ENCODE results near the gene RNASET2.
"Not testable (repeated sequence)": the region's sequence is repeated elsewhere in the genome, so short reads cannot be mapped to it uniquely, and the experiment has no call there.

Gene RNASET2

GRCh38 chr6:166921570-166921969, 34.8 kb downstream of the RNASET2 start:
- Histone ChIP-seq H3K4me1 (ENCODE audit: control insufficient read depth in 5 of 5, insufficient read depth in 5 of 5, low read length in 5 of 5) (no peaks in the 10 kb centered on the region), H3K4me3 (ENCODE audit: low read depth in 1 of 5, low read length in 5 of 5) (no peak overlapping the region), H3K27ac (ENCODE audit: low read depth, low read length) (no peak overlapping the region), H3K36me3 (ENCODE audit: control insufficient read depth in 5 of 5, insufficient read depth in 5 of 5, low read length in 5 of 5) (no peaks in the 10 kb centered on the region), H3K9ac (ENCODE audit: low read length in 5 of 5) (no peak overlapping the region), H3K27me3 (ENCODE audit: control insufficient read depth in 5 of 5, insufficient read depth in 4 of 5, low read length in 5 of 5) (no peaks in the 10 kb centered on the region), H3K9me3 (ENCODE audit: control insufficient read depth in 5 of 5, low read length in 5 of 5) (no peaks in the 10 kb centered on the region)

GRCh38 chr6:166916824-166917223, 39.5 kb downstream of the RNASET2 start:
- no peak overlapping the region for H3K27ac ChIP-seq (ENCODE audit: low read depth, low read length)
- H3K4me3 ChIP-seq (ENCODE audit: low read depth in 1 of 5, low read length in 5 of 5): no peak overlapping the region
- H3K27me3 ChIP-seq (ENCODE audit: control insufficient read depth in 5 of 5, insufficient read depth in 4 of 5, low read length in 5 of 5): no peaks in the 10 kb centered on the region
- no peak overlapping the region for H3K9ac ChIP-seq (ENCODE audit: low read length in 5 of 5)
- H3K36me3 ChIP-seq (ENCODE audit: control insufficient read depth in 5 of 5, insufficient read depth in 5 of 5, low read length in 5 of 5): no peaks in the 10 kb centered on the region
- no peaks in the 10 kb centered on the region for H3K9me3 ChIP-seq (ENCODE audit: control insufficient read depth in 5 of 5, low read length in 5 of 5)
- H3K4me1 ChIP-seq (ENCODE audit: control insufficient read depth in 5 of 5, insufficient read depth in 5 of 5, low read length in 5 of 5): no peaks in the 10 kb centered on the region

- H3K27ac ChIP-seq (ENCODE audit: low read depth, low read length); H3K9ac ChIP-seq (ENCODE audit: low read length in 5 of 5); H3K4me1 ChIP-seq (ENCODE audit: control insufficient read depth in 5 of 5, insufficient read depth in 5 of 5, low read length in 5 of 5); H3K9me3 ChIP-seq (ENCODE audit: control insufficient read depth in 5 of 5, low read length in 5 of 5); H3K4me3 ChIP-seq (ENCODE audit: low read depth in 1 of 5, low read length in 5 of 5); H3K27me3 ChIP-seq (ENCODE audit: control insufficient read depth in 5 of 5, insufficient read depth in 4 of 5, low read length in 5 of 5); H3K36me3 ChIP-seq (ENCODE audit: control insufficient read depth in 5 of 5, insufficient read depth in 5 of 5, low read length in 5 of 5): not testable (repeated sequence)
Measured at GRCh38 chr6:166915484-166915883, 40.9 kb downstream of the RNASET2 start.

- H3K36me3 ChIP-seq (ENCODE audit: control insufficient read depth in 5 of 5, insufficient read depth in 5 of 5, low read length in 5 of 5); H3K27me3 ChIP-seq (ENCODE audit: control insufficient read depth in 5 of 5, insufficient read depth in 4 of 5, low read length in 5 of 5); H3K9me3 ChIP-seq (ENCODE audit: control insufficient read depth in 5 of 5, low read length in 5 of 5); H3K9ac ChIP-seq (ENCODE audit: low read length in 5 of 5); H3K4me3 ChIP-seq (ENCODE audit: low read depth in 1 of 5, low read length in 5 of 5); H3K27ac ChIP-seq (ENCODE audit: low read depth, low read length); H3K4me1 ChIP-seq (ENCODE audit: control insufficient read depth in 5 of 5, insufficient read depth in 5 of 5, low read length in 5 of 5): not testable (repeated sequence)
Measured at GRCh38 chr6:166914952-166915351, 41.4 kb downstream of the RNASET2 start.

GRCh38 chr6:166911248-166911677, 45.1 kb downstream of the RNASET2 start:
- Histone ChIP-seq H3K9me3 (ENCODE audit: control insufficient read depth in 5 of 5, low read length in 5 of 5) (no peaks in the 10 kb centered on the region), H3K4me3 (ENCODE audit: low read depth in 1 of 5, low read length in 5 of 5) (no peak overlapping the region), H3K9ac (ENCODE audit: low read length in 5 of 5) (no peak overlapping the region), H3K4me1 (ENCODE audit: control insufficient read depth in 5 of 5, insufficient read depth in 5 of 5, low read length in 5 of 5) (peaks cover 0 to 14% (median 3%) of the 10 kb centered on the region in 5 donors), H3K27me3 (ENCODE audit: control insufficient read depth in 5 of 5, insufficient read depth in 4 of 5, low read length in 5 of 5) (peaks cover 0 to 6% (median under 1%) of the 10 kb centered on the region in 5 donors), H3K36me3 (ENCODE audit: control insufficient read depth in 5 of 5, insufficient read depth in 5 of 5, low read length in 5 of 5) (no peaks in the 10 kb centered on the region), H3K27ac (ENCODE audit: low read depth, low read length) (no peak overlapping the region)

GRCh38 chr6:166910601-166911000, 45.7 kb downstream of the RNASET2 start:
- H3K36me3 ChIP-seq (ENCODE audit: control insufficient read depth in 5 of 5, insufficient read depth in 5 of 5, low read length in 5 of 5): no peaks in the 10 kb centered on the region
- peaks cover 0 to 9% (median 2%) of the 10 kb centered on the region in 5 donors for H3K27me3 ChIP-seq (ENCODE audit: control insufficient read depth in 5 of 5, insufficient read depth in 4 of 5, low read length in 5 of 5)
- peaks cover 0 to 14% (median 4%) of the 10 kb centered on the region in 5 donors for H3K4me1 ChIP-seq (ENCODE audit: control insufficient read depth in 5 of 5, insufficient read depth in 5 of 5, low read length in 5 of 5)
- no peak overlapping the region for H3K4me3 ChIP-seq (ENCODE audit: low read depth in 1 of 5, low read length in 5 of 5)
- no peaks in the 10 kb centered on the region for H3K9me3 ChIP-seq (ENCODE audit: control insufficient read depth in 5 of 5, low read length in 5 of 5)
- H3K9ac ChIP-seq (ENCODE audit: low read length in 5 of 5): no peak overlapping the region
- no peak overlapping the region for H3K27ac ChIP-seq (ENCODE audit: low read depth, low read length)

GRCh38 chr6:166908811-166909210, 47.5 kb downstream of the RNASET2 start:
- peaks cover 0 to 20% (median 10%) of the 10 kb centered on the region in 5 donors for H3K4me1 ChIP-seq (ENCODE audit: control insufficient read depth in 5 of 5, insufficient read depth in 5 of 5, low read length in 5 of 5)
- H3K9me3 ChIP-seq (ENCODE audit: control insufficient read depth in 5 of 5, low read length in 5 of 5): no peaks in the 10 kb centered on the region
- no peak overlapping the region for H3K4me3 ChIP-seq (ENCODE audit: low read depth in 1 of 5, low read length in 5 of 5)
- H3K36me3 ChIP-seq (ENCODE audit: control insufficient read depth in 5 of 5, insufficient read depth in 5 of 5, low read length in 5 of 5): no peaks in the 10 kb centered on the region
- no peak overlapping the region for H3K9ac ChIP-seq (ENCODE audit: low read length in 5 of 5)
- H3K27me3 ChIP-seq (ENCODE audit: control insufficient read depth in 5 of 5, insufficient read depth in 4 of 5, low read length in 5 of 5): peaks cover 0 to 19% (median 3%) of the 10 kb centered on the region in 5 donors
- no peak overlapping the region for H3K27ac ChIP-seq (ENCODE audit: low read depth, low read length)

GRCh38 chr6:166907871-166908806, 48.2 kb downstream of the RNASET2 start:
- no peak overlapping the region for H3K4me3 ChIP-seq (ENCODE audit: low read depth in 1 of 5, low read length in 5 of 5)
- H3K9me3 ChIP-seq (ENCODE audit: control insufficient read depth in 5 of 5, low read length in 5 of 5): no peaks in the 10 kb centered on the region
- H3K27ac ChIP-seq (ENCODE audit: low read depth, low read length): no peak overlapping the region
- no peak overlapping the region for H3K9ac ChIP-seq (ENCODE audit: low read length in 5 of 5)
- peaks cover 0 to 24% (median 13%) of the 10 kb centered on the region in 5 donors for H3K4me1 ChIP-seq (ENCODE audit: control insufficient read depth in 5 of 5, insufficient read depth in 5 of 5, low read length in 5 of 5)
- H3K36me3 ChIP-seq (ENCODE audit: control insufficient read depth in 5 of 5, insufficient read depth in 5 of 5, low read length in 5 of 5): no peaks in the 10 kb centered on the region
- peaks cover 0 to 21% (median 3%) of the 10 kb centered on the region in 5 donors for H3K27me3 ChIP-seq (ENCODE audit: control insufficient read depth in 5 of 5, insufficient read depth in 4 of 5, low read length in 5 of 5)

GRCh38 chr6:166907373-166907841, 48.9 kb downstream of the RNASET2 start:
- Histone ChIP-seq H3K27me3 (ENCODE audit: control insufficient read depth in 5 of 5, insufficient read depth in 4 of 5, low read length in 5 of 5) (peaks cover 0 to 21% (median 3%) of the 10 kb centered on the region in 5 donors), H3K4me1 (ENCODE audit: control insufficient read depth in 5 of 5, insufficient read depth in 5 of 5, low read length in 5 of 5) (peaks cover 0 to 24% (median 13%) of the 10 kb centered on the region in 5 donors), H3K9ac (ENCODE audit: low read length in 5 of 5) (no peak overlapping the region), H3K27ac (ENCODE audit: low read depth, low read length) (no peak overlapping the region), H3K4me3 (ENCODE audit: low read depth in 1 of 5, low read length in 5 of 5) (no peak overlapping the region), H3K36me3 (ENCODE audit: control insufficient read depth in 5 of 5, insufficient read depth in 5 of 5, low read length in 5 of 5) (no peaks in the 10 kb centered on the region), H3K9me3 (ENCODE audit: control insufficient read depth in 5 of 5, low read length in 5 of 5) (no peaks in the 10 kb centered on the region)

- peaks cover 0 to 2% (median 0%) of the 10 kb centered on the region in 5 donors for H3K36me3 ChIP-seq (ENCODE audit: control insufficient read depth in 5 of 5, insufficient read depth in 5 of 5, low read length in 5 of 5)
- no peak overlapping the region for H3K27ac ChIP-seq (ENCODE audit: low read depth, low read length)
- H3K4me1 ChIP-seq (ENCODE audit: control insufficient read depth in 5 of 5, insufficient read depth in 5 of 5, low read length in 5 of 5): peaks cover 0 to 24% (median 15%) of the 10 kb centered on the region in 5 donors
- H3K9ac ChIP-seq (ENCODE audit: low read length in 5 of 5): no peak overlapping the region
- H3K4me3 ChIP-seq (ENCODE audit: low read depth in 1 of 5, low read length in 5 of 5): no peak overlapping the region
- peaks cover 0 to 29% (median 3%) of the 10 kb centered on the region in 5 donors for H3K27me3 ChIP-seq (ENCODE audit: control insufficient read depth in 5 of 5, insufficient read depth in 4 of 5, low read length in 5 of 5)
- H3K9me3 ChIP-seq (ENCODE audit: control insufficient read depth in 5 of 5, low read length in 5 of 5): peaks cover 0 to 6% (median 3%) of the 10 kb centered on the region in 5 donors
Measured at GRCh38 chr6:166906376-166907044, 49.8 kb downstream of the RNASET2 start.

Measured in subcutaneous abdominal adipose tissue (tissue), 5 donors.